ENCODE data around the gene ZNF559.
"Not testable (repeated sequence)": the region's sequence is repeated elsewhere in the genome, so short reads cannot be mapped to it uniquely, and the experiment has no call there.

The ZNF559 gene

DNA sequence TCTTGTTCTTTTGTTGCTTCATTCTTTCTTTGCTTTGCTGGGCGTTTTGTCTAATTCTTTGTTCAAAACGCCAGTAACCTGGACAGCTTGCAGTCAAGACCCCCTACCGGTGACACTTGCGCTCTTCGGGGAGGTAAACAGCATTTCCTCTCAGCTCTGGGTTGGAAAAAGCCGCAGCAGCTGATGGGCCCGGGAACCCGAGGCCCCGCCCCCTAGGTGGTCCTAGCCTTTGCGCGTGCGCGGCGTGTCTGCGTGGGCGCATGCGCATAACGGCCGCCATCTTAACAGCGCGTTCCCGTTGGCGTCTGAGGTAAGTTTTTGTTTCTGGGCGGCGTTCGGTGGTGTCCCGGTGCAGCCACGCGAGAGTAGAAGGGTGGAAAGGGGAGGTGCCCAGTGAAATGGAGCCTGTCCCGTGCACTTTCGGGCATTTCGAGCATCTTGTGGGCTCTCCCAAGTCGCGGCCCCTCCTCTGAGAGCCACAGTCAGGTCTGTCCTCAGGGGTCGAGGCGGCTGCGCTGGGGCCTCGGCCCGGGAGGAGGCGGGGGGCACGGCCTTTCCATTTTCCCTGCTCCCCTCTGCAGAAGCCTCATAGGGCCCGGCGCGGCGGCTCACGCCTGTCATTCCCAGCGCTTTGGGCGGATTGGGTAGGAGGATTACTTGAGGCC is at the start of gene ZNF559:
ZNF559 (plus strand) TSS at position 261 of the 665 bp plus-strand sequence. CDS start 14,371 bp downstream, outside the sequence.
- peak; percentile 89 to 92 for DNase-seq

- DNase-seq, result not testable (repeated sequence)
These were observed 40.5 kb upstream of the ZNF559 start for GRCh38 chr19:9283485-9283884.

- no peak for DNase-seq
These were observed 34.6 kb upstream of the ZNF559 start for GRCh38 chr19:9289231-9289884.

DNA sequence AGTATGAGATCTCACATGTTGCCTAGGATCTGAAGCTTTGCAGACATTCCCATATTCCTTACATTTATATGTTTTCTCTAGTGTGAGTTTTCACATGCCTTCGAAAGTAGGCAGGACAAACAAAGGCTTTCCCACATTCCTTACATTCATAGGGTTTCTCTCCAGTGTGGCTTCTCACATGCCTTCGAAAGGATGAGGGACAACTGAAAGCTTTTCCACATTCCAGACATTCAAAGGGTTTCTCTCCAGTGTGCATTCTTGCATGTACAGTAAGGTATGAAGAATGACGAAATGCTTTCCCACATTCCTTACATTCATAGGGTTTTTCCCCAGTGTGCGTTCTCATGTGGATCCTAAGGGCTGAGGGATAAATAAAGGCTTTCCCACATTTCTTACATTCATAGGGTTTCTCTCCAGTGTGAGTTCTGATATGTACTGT is 28.5 kb upstream of the ZNF559 start:
- no peak for DNase-seq

DNA sequence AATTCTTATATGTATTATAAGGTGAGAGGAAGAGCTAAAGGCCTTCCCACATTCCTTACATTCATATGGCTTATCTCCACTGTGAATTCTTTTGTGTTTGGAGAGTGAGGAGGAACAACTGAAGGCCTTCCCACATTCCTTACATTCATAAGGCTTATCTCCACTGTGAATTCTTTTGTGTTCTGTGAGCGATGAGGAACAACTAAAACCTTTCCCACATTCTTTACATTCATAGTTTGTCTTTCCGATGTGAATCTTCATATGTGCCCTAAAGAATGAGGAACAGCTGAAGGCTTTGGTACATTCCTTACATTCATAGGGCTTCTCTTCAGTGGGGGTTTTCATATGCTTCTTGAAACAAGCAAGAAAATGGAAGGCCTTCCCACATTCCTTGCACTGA is 27.6 kb upstream of the ZNF559 start:
- no peak for DNase-seq

GRCh38 chr19:9306443-9306842 is 17.5 kb upstream of the ZNF559 start:
- no peak for DNase-seq

- no peak for DNase-seq
These were observed 15.7 kb upstream of the ZNF559 start for GRCh38 chr19:9308091-9308770.

- peak; percentile 88 to 93 for DNase-seq
These were observed 14.6 kb upstream of the ZNF559 start, which contains the start of gene ZNF699 for GRCh38 chr19:9309139-9309973. ZNF699 (minus strand) TSS chr19:9309838; CDS start chr19:9305119, 4,719 bp downstream.

DNA sequence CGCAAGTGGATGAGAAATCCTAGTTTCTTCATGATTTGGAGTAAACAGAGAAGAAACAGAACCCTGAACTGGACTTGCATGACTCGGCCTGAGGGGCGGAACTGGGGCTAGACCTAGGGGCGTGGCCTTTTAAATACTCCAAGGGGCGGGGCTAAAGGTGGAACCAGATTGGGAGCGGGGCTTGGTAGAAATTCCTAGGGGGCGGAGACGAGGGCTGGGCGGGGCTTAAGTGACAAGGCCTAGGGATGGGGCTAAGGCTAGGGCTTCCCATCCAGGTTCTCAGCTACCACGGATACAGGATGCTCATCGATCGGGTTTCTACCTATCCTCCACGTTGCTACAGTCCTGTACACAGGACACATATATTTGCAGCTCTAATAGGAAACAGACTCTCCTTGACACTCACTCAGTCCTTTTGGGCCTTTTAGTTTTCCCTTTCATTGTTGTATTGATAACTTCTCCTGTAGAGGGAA is 14.0 kb upstream of the ZNF559 start:
- DNase-seq, result peak; percentile 85 to 89

DNA sequence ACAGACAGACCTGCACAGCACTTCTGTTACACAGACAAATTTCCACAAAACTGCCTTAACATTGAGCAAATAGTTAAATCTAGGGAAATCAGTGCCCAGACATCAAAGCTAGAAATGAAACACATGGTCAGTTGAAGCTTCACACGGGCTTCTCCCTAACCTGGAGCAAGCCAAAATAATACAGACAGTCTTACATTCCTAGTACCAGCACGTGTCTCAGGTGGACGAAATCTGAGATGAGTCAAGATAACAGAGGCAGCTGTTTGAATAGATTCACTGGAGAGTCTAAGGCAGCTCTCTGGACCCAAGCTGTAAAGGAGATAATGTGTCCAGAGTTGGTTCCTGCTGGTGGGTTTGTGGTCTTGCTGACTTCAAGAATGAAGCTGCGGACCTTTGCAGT is 10.2 kb upstream of the ZNF559 start:
- DNase-seq, result no peak

DNA sequence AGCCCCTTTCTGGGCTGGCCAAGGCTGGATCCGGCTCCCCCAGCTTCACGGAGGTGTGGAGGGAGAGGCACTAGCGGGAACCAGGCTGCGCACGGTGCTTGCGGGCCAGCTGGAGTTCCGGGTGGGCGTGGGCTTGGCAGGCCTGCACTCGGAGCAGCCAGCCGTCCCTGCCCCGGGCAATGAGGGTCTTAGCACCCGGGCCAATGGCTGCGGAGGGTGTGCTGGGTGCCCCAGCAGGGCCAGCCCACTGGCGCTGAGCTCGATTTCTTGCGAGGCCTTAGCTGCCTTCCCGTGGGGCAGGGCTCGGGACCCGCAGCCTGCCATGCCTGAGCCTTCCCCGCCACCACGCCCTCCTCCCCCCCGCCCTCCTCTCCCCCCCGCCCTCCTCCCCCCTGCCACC is 2.6 kb upstream of the ZNF559 start:
- DNase-seq, result no peak

GRCh38 chr19:9321756-9322155 is 2.2 kb upstream of the ZNF559 start:
- DNase-seq, result not testable (repeated sequence)

GRCh38 chr19:9322201-9322600 is 1.8 kb upstream of the ZNF559 start:
- DNase-seq, result not testable (repeated sequence)

DNA sequence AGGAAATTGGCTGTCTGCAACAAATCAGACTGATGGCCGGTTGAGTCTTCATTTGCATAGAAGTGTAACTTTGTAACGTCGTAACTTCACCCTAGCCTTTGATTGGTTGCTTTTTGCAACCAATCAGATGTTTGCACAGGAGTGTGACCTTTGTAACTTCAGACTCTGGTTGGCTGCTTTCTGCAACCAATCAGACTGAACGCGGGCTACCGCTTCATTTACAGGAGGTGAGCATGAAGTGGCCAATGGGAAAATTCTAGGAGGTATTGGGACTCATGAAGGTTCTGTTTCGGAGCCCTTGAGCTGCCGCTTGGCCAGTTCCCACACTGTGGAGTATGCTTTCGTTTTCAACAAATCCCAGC is 441 bp upstream of the ZNF559 start:
- peak; percentile 32 to 66 for DNase-seq

DNA sequence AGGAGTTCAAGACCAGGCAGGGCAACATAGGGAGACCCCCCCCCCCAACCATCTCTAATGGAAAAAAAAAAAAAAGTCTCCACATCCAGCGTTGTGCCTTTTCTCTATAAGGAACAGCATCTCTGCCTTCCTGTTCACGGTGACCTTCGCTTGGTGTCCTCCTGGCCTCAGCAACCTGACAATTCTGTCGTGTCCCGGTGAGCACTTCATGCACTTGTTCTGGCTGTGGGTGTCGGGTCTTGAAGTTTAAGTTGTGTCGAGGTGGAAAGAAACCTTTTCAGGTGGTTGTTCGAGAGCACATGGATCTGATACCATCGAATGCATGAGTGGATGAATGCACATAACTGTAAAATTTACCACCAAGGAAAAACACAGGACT is 594 bp downstream of the ZNF559 start:
- no peak for DNase-seq

DNA sequence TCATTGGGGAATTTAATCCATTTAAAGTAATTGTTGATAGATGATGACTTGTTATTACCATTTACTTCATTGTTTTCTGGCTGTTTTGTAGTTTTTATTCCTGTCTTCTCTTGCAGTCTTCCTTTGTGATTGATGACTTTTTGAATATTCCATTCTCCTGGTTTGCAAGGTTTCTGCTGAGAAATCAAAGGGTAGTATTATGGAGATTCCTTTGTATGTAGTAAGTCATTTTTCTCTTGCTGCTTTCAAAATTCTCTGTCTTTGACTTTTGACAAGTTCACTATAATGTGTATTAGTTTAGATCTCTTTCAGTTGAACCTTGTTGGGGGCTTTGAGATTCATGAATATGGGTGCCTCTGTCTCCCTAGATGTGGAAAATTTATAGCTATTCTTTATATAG is 6.0 kb downstream of the ZNF559 start:
- no peak for DNase-seq

GRCh38 chr19:9342610-9343304 is 18.8 kb downstream of the ZNF559 start:
- DNase-seq, result no peak

DNA sequence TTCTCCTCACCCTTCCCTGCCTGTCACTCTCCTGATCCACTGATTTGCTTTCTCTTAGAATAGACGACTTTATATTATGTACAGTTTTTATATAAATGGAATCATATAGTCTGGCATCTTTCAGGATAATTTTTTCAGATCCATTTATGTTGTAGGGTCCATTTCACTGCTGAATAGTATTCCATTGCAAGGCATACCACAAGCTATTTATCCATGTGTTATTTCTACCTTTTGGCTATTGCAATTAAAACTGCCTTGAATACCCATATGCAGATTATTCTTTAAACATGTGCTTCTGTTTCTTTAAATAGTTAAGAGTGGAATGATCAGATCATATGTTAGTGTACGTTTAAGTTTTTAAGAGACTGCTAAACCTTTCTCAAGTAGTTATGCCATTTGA is 21.0 kb downstream of the ZNF559 start:
- DNase-seq, result no peak

- no peak for DNase-seq
These were observed 24.3 kb downstream of the ZNF559 start for GRCh38 chr19:9348253-9348652.

- no peak for DNase-seq
These were observed 24.7 kb downstream of the ZNF559 start for GRCh38 chr19:9348671-9349070.

DNA sequence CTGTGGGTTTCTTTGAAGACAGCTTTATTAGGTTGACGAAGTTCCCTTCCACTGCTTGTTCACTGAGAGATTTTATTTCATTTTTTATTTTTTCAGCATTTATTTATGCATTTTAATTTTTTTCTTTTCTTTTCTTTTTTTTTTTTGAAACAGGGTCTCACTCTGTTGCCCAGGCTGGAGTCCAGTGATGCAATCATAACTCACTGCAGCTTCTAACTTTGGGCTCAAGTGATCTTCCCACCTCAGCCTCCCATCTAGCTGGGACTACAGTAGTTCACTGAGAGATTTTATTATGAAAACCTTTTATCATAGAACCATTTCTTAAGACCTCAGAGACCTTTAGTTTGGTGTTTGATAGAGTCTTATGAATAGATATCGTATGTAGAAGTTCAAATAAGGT is 28.5 kb downstream of the ZNF559 start:
- DNase-seq, result no peak

DNA sequence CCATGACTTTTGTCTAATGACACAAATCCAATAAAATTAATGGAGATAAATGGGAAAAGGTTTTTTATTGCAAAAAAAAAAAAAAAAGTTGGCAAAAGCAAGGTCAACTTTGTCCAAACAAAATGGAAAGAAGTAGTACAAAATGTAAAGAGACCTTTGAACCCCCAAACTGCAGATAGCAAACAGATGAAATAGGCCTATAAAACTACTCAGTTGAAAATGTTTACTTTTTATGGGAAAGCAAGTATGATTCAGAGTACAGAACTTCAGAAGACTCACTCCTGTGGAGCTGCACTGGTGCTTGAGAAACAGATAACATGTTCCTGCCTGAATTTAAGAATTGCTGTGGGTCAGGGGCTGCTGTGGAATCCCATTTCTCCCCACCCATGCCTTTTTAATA is 29.0 kb downstream of the ZNF559 start:
- no peak for DNase-seq
